GM19397 (cell line): ENCODE results near the gene OSBPL2.

Experiments
- ATAC-seq: cut with Tn5 transposase; IDR thresholded peaks from one replicate; pipeline ENCODE4 v1.9.1; 2021; ENCODE audit warnings: mild to moderate bottlenecking, moderate library complexity; ENCODE audit not compliant: unreplicated experiment

The OSBPL2 gene

DNA sequence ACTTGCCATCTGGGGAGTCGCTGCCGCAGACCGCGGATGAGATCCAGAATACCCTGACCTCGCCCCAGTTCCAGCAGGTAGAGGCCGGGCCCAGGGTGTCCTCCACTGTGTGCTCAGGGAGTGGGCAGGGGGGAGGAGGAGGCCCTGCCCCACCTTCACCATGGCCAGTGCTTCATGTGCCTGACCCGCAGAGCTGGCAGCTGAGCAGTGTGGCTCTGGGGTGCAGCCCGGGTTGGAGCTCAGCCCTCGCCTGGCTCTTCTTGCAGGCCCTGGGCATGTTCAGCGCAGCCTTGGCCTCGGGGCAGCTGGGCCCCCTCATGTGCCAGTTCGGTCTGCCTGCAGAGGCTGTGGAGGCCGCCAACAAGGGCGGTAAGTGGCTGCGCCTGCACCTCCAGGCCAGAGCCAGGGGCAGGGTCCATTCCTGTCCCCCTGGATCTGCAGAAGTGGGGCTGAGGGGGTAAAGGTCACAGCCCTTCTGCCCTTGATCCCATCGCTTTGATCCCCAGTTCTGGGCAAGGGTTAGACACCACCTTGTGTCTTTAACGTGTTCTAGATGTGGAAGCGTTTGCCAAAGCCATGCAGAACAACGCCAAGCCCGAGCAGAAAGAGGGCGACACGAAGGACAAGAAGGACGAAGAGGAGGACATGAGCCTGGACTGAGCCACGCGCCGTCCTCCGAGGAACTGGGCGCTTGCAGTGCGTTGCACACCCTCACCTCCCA lies 69.9 kb downstream of the OSBPL2 start:
- ATAC-seq, result no peak

DNA sequence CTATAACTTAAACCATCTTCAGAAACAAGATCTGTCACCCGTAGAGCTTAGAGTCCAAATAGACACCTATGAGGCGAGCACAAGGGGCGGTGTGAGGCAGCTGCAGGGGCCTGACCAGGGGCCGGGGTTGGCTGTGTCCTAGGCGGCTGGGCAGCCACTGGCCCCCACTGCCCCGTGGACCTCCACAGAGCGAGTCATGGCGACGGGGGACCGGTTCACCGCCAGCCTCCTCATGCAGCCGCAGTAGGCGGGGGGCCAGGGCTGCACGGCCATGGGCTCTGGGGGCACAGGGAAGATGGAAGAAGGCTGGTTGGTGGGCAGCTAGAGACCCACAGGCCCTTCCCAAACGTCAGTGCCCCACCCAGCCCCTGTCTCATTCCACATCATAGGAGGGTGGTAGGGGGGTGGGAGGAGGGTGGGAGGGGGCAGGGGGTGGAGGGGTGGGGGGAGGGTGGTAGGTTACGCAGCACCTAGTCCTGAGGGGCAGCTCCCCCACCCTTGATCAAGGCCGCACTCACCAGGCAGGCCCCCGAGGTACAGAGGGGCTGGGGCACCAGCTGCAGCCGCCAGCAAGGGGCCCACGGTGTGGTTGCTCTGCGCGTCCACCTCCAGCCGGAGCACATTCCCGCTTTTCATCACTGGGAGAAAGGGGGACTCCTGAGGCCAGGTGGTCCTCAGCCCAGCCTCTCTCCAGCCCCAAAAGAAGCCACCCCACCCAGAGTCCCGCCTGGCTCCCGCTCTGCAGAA lies 71.0 kb downstream of the OSBPL2 start:
- no peak for ATAC-seq

DNA sequence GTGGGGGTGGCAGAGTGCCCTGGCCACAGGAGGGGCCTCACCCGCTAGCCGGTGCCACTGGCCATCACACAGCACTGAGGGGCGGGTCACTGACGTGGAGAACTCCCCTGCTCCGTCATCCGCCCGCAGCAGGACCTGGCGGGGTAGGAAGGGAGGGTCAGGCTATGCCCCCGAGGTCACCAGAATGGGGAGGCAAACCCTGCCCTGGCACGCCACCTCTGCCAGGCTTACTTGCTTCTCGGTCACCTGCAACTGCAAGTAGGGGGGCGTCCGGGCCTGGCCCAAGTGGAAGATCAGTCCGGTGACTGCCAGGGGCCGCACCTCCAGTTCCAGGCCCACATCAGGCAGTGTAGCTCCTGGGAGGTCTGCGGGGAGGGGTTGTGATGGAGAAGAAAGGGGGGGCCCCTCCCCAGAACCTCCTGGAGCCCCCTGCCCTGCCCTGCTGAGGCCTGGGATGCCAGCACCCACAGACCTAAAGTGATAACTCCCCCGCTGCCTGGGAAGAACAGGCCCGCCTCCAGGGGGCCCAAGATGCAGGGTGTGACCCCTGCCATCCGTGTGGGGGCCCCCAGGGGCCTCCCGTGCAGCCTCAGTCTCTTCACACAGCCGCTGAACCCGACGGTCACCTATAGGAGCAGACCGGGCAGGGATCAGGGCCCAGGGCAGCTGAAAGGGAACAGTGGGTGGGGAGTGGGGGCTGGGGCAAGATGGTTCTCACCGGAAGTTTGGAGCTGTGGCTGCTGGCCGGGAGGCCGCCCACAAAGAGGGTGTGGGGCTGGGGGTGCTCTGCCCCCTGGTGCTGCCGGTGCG lies 71.8 kb downstream of the OSBPL2 start:
- ATAC-seq, result no peak

DNA sequence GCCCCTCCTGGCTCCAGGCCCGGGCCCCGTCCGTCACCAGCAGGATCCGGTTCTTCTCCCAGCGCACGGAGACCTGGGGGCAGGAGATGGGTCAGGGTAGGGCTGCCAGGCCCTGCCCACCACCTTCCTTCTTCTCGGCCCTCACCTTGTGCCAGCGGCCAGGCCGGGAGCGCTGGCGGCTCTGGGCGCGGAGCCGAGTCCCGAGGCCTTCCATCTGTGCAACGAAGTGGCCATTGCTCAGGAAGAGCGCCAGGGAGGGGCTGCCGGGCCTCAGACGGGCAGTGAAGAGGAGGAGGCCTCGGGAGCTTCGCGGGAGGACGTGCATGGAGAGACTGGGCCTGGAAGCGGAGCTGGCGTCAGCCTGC lies 72.4 kb downstream of the OSBPL2 start:
- ATAC-seq, result no peak

DNA sequence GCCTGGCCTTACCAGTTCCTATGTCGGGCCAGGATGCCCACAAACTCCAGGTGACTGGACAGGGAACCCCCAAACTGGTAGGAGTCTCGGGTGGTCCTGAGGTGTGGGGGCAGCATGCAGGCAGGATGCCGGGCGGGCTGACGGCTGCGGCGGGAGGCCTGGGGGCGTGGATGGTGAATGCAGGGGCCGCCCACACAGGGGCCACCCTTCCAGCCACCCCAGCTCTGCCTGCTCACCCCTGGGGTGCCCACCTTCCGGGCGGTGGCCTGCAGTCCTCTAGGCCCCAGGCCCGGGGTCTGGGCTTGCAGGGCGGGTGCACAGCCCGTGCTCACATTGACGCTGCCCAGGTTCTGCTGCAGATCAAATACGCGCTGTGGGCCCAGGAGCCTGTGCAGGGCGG lies 72.8 kb downstream of the OSBPL2 start:
- ATAC-seq, result no peak

DNA sequence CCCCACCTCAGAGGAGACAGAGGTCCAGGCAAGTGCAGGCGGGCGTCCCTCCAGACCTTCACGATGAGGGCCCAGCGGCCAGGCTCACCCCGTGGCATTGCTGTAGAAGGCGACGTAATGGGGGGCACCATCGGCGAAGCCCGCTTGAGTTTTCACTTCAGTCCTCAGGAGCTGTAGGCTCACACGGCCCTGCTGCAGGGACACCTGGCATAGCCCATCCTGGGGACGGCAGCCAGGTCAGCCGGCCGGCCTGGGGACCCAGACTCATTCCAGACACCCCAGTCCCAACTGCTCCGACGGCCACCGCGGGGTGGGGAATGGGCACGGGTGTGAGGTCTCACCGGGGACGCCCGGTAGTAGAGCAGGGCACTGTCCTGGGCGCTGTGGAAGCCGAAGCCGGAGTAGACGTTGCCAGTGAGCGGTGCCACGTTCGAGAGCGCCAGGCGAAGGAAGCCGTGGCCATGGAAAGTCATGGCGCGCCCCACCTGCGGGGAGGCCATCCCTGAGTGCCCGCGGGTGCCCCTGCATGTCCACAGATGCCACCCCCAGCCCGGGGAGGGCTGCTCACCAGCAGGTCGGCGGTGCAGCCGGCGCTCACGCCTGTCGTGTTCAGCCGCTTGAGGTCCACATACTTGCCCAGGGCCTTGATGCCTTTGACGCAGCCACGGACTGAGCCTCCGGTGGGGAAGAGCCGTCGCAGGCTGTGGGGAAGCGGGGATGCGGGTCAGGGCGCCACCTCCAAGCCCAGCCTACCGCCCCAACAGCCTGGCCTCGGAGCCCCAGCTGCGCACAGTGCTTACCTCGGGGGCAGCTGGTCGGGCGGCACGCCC lies 73.7 kb downstream of the OSBPL2 start:
- ATAC-seq, result no peak

DNA sequence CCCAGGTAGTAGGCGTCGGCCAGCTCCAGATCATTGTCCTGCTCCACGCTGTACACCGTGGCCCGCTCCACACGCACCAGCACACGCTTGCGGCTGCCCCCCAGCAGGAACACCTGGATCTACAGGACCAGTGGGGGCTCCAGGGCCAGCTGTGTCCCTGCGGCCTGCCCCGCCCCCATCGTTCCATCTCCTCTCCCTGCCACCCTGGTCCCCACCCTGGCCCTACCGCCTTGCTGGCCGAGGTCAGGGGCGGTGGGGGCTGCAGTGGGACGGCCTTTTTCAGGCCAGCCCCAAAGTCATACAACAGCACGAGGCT lies 74.3 kb downstream of the OSBPL2 start:
- ATAC-seq, result no peak

DNA sequence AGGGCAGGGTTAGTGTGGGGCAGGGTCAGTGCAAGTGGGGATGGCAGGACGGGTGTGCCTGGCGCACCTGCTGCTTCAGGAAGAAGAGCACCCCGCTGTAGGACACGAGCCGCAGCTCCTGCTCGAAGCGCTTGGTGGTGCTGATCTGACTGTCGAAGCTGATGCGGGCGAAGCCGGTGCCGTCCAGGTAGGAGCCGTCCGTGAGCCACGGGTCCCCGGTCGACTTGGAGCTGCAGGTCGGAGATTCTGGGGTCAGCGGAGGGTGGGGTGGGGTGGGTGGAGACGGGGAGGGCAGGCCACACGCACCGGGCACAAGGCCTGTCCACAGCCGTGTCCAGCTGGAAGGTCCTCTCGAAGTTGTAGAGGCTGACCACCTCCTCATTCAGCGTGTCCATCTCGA lies 74.7 kb downstream of the OSBPL2 start:
- ATAC-seq, result no peak

DNA sequence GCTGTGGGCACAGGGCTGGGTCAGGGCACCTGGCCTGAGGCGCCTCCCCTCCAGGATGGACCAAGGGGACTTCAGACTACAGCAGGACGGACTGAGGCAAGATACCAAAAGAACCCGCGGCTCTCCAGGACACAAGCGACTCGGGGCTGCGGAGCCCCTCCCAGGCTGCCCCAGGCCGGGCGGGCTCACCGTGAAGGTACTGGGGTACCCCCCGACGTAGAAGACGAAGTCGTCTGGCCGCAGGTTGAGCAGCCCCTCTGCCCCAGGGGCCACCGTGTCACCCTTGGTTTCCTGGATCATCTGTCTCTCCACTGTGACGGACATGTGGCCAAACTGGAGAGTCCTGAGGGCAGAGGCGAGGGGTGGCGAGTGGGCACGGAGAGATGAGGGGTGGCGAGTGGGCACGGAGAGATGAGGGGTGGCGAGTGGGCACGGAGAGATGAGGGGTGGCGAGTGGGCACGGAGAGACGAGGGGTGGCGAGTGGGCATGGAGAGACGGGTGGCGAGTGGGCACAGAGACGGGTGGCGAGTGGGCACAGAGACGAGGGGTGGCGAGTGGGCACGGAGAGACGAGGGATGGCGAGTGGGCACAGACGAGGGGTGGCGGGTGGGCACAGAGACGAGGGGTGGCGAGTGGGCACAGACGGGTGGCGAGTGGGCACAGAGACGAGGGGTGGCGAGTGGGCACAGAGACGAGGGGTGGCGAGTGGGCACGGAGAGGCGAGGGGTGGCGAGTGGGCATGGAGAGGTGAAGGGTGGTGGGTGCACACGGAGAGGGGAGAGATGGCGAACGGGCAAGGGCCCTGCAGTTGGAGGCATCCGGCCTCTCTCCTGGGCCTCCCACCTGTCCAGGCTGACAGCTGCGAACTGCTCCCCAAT lies 75.4 kb downstream of the OSBPL2 start:
- no peak for ATAC-seq

DNA sequence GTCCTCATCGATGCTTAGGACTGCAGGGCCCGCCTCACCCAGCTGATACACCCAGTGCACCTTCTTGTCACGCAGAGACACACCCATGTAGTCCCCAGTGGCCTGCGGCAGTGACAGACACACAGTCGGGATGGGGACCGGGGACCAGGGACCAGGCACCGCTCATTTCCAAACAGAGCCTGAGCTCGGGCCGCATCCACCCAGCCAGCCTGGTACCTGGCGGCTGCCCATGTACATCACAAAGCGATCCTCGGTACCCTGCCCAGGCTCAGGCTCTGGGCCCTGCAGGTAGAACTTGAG lies 76.0 kb downstream of the OSBPL2 start:
- ATAC-seq, result no peak

DNA sequence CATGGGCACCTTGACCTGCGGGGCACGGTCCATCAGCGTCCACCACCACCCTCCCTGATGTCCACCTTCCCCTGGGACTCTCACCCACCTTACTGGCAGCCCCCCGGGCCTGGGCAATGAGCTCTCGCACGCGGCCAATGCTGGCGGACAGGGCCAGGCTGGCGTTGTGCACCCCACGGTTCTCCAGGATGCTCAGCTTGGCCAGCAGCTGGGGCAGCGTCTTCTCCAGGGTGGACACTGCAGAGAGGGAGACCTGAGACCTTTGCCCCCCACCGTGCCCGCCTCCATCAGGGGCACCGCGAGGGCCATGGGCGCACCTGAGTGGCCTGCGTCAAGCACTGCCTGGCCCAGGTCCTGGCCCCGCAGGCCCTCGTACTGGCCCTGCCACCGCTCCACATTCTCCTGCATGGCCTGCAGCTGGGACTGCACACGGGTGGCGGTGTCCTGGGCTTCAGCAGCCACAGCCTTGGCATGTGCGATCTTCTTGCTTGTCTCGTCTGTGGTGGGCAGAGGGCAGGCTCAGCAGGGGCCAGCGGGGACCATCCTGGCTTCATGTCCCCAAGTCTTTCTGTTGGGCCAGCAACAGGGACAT lies 76.5 kb downstream of the OSBPL2 start:
- no peak for ATAC-seq

DNA sequence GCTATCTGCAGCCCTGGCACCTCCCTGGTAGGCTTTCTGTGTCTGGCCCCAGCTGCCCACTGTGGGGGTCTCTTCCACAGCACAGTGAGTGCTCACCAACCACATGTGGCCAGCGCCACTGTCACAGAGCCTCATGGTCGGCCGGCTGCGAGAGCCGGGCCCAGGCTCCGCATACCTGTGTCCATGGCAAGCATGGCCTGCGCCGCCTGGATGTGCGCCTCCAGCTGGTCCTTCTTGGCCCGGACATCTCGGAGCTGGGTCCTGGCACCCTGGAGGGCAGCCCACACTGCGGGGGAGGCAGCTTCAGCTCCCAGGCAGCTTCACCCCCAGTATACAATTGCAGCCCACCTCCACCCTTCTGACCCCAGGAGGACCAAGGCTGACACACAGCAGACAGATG lies 77.5 kb downstream of the OSBPL2 start:
- ATAC-seq, result no peak

DNA sequence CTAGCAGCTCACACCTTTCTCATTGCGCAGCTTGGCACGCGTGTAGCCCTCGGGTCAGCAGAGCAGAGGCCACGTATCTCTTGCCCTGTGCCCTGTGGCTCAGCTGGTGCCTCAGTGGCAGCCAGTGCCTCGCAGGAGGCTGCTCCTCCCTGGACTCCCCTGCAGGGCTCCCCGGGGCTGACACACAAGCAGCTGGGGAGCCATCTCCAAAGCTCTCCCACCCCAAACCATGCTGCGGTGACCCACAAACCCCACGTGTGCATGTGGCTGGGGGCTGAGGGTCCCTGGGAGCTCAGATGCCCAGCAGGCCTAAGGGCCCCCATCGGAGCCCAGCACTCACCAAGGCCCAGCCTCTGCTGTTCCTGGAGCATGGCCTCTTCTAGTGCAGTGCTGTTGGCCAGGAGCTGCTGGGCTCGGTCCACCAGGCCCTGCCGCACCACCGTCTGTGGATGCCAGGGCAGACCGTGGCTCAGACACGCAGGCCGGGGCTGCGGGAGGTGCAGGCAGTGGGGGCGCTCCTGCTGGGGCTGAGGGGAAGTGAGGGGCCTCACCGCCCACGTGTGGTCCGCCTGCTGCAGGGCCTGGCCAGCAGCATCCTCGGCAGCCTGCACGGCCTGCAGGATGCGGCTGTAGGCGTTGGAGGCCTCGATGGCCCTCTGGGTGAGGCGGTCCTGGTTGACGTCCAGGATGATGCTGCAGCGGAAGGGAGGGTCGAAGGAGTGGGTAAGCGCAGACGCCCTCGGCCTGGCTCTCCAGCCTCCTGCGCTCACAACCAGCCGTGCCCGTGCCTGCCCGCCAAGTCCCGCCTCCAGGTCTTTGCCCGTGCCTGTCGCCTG lies 78.2 kb downstream of the OSBPL2 start:
- no peak for ATAC-seq

DNA sequence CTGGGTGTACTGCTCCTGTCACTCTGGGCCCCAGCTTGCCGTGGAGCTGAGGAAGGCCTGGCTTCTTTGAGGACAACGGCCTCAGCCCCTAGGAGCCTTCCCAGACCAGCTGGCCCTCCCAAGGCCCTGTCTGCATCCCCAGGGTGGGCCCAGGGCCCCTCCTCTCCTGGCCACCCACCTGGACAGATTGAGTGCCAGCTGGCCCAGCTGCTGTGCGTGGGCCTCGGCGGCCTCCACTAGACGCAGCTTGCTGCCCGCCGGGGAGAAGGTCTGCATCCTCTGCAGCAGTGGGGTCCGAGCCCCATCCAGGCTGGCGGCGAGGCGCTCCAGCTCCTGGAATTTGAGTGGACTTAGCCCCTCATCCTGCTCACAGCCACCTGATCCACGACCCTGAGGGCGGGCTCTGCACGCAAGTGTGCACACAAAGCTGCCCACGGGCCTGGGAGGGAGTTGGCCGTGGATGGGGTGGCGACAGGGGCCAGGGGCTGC lies 78.9 kb downstream of the OSBPL2 start:
- ATAC-seq, result no peak

DNA sequence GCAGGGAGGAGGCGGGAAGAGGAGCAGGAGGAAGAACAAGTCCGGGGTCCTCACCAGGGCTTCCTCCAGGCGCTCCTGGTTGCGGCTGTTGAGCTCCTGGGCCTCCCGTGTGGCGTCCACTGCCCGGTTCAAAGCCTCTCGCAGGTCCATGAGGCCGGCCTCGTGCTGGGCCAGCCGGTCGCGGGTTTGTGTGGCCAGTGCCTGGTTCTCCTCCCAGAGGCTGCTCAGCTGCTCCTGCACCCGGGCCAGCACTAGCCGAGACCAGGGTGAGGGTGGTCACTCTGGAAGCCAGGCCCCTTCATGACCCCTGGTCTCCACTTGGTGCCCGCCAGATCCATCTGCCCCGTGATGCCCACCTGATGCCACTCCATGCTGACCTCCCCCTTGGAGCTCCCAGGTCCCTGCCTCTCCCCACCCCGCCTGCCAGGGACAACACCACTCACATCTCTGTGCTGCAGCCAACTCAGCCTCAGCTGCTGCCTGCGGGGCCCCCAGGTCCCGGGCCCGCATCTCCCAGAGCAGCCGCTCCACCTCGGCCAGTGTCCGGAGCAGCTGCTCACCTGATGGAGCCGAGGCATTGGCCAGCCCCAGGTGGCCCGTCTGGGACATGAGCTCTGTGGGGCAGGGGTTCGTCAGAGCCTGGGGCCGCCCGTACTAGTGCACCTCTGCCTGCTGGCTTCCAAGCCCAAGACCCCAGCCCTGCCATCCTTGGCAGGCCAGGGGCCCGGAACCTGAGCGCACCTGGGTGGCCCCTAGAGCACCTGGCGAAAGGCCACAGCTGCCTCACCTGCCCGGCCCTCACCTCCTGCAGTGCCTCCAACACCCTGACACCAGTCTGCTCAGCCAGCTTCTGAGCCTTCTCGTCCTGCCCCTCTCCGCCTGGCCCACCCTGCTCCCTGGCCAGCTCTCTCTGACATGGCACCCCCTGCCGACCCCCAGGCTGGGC lies 80.4 kb downstream of the OSBPL2 start:
- ATAC-seq, result no peak

DNA sequence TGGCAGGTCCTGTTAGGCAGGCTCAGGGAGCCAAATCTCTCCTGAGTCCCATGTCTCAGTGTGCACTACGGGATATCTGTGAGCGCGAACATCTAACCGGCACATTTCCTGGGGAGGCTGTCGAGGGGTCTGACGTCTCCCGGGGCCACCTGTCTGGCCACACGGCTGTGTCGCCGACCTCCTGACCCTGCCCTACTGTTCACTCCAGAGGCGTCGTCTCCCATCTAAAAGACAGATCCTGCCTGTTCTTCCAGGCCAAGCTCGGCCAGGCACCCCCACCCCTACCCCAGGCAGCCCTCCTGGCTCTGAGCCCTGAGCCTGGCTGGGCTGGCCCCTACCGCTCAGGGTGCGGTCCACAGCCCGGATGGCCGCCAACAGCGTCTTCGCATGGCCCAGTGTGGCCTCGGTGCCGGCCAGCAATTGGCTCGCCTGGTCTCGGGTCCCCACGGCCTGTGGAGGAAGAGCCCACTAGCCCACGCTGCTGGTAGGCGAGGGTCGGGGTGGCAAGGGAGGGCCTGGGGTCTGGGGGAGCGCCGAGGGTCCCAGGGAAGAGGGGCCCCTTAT lies 81.1 kb downstream of the OSBPL2 start:
- ATAC-seq, result no peak

DNA sequence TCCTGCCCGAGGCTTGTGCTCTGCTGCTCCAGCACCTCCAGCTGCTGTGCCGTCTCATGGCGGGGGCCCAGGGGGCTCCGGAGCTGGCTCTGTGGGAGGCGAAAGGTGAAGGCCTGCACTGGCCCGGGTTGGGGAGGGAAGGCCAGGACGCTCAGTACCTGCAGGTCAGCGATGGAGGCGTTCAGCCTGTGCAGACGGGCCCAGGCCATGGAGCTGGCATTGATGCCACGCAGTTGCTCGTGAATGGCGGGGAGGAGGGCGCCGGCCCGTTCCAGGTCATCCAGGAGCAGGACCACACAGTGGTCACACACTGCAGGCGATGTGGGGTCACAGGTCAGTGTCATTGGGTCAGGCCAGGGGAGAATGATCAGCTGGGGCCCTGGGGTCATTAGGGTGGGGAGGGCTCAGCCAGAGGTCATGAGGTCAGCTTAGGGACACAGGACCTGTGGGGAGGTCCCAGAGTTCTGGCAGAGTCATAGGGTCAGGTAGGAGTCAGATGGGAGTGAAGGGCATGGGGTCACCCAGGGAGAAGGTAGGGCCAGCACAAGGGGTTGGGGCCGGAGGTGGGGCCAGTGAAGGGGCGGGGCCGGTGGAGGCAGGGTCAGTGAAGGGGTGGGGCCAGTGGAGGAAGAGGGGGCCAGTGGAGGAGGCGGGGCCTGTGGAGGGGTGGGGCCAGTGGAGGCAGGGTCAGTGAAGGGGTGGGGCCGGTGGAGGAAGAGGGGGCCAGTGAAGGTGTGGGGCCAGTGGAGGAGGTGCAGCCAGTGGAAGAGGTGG lies 82.4 kb downstream of the OSBPL2 start:
- ATAC-seq, result no peak
